Epithelial cell of proximal tubule (primary cell): ENCODE data around the gene PPWD1. TPM values are rescaled to one million over a fixed set of nuclear protein-coding genes. Genes with fewer than 3 reads are reported as not detected.

Experiments
- DNase-seq: peaks from one replicate; pipeline ENCODE4 v3.0.0-alpha.2; 2011; ENCODE audit warnings: low read depth
- H3K4me3 ChIP-seq: 2 replicates; pipeline ENCODE4 v1.5.1; 2011; ENCODE audit warnings: low read depth, mild to moderate bottlenecking, low read length
- total RNA-seq: library from RNA; depleted of rRNA; stranded (reverse); fragments of >200 nt; gene quantifications from 2 replicates; pipeline ENCODE4 v1.2.3, GENCODE V29; 2015
- TF ChIP-seq, protein P1 (sequence below): conservative IDR thresholded peaks from 2 replicates; pipeline ENCODE4 v1.5.1; 2012; ENCODE audit warnings: low read depth, mild to moderate bottlenecking, low read length

Gene PPWD1
- total RNA-seq = 18.7 and 20.6 TPM in 2 replicates

DNA sequence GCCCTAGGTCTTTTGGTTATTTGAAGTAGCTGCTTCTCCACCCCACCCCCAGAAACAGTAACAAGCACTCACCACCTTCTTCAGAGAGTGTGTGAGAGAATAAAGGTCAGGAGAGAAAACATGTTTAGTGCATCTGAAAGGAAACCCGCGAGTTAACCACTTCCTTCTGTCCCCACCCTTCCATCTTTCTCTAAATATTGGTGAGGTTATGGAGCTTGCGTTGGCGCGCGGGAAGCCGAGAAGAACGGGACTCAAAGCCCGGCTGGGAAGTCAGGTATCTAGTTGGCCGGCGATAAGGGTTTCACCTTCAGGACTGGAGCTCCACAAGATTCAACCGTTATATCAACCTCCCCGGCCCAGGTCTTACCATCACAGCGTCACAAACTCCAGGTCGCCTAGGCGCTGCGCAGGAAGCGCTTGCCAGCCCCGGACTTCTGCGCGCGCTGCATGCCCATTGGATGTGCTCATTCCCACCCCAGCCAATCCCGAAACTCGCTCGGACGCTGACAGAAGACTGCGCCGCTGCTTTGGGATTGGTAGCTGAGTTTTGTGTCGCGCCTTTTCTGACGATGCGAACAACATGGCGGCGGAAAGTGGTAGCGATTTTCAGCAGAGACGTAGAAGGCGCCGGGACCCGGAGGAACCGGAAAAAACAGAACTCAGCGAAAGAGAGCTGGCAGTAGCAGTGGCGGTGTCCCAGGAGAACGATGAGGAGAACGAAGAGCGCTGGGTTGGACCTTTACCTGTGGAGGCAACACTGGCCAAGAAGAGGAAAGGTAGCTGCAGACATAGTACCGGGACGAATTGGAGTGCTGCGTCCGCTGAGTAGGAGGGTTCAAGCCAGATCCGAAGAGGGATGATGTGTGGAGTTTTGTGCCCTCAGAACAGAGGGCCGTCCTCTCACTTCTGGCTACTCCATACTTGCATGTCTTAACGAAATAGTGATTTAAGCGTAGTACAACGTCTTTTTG, at the start of gene PPWD1, which contains the start of gene CENPK:
TSS of gene PPWD1 (plus strand) at position 566 of the 971 bp plus-strand sequence. CDS start at position 581, 15 bp downstream.
TSS of gene CENPK (minus strand) at position 438 of the 971 bp plus-strand sequence. CDS start 8,261 bp downstream, outside the sequence.
- TF ChIP-seq, protein P1, sequence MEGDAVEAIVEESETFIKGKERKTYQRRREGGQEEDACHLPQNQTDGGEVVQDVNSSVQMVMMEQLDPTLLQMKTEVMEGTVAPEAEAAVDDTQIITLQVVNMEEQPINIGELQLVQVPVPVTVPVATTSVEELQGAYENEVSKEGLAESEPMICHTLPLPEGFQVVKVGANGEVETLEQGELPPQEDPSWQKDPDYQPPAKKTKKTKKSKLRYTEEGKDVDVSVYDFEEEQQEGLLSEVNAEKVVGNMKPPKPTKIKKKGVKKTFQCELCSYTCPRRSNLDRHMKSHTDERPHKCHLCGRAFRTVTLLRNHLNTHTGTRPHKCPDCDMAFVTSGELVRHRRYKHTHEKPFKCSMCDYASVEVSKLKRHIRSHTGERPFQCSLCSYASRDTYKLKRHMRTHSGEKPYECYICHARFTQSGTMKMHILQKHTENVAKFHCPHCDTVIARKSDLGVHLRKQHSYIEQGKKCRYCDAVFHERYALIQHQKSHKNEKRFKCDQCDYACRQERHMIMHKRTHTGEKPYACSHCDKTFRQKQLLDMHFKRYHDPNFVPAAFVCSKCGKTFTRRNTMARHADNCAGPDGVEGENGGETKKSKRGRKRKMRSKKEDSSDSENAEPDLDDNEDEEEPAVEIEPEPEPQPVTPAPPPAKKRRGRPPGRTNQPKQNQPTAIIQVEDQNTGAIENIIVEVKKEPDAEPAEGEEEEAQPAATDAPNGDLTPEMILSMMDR = no peak
- DNase-seq = peak; percentile 57
- peak within 1 kb of the TSS; percentile 81 for H3K4me3 ChIP-seq

DNA sequence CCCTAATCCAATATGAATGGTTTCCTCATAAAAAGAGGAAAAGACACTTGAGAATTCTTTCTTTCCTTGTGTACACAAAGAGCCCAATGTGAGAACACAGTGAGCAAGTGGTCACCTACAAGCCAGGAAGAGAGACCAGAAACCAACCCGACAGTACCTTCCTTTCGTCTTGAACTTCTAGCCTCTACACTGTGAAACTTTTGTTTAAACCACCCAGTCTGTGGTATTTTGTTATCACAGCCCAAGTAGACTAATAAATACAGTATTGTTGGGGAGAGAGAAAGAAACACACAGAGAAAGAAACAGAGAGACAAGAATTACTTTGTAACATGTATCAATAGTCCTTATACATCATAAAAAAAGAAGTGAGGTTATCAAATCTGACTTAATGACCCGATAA, 37.4 kb upstream of the PPWD1 start:
- H3K4me3 ChIP-seq = no peak overlapping the region
- TF ChIP-seq, protein P1 = no peak
- no peak for DNase-seq

DNA sequence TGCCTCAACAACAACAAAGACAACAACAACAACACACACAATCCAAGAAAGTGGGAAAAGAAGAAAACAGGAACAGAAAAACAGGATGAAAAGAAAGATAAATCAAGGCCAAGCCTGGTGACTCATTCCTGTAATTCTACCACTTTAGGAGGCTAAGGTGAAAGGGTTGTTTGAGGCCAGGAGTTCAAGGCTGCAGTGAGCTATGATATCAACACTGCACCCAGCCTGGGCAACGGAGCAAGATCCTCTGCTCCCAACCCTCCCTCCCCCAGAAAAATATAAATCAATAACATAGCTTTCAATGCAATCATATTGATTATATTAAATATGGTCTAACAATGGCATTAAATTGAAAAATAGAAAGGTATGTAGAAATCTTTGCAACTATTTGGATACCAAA, 32.2 kb upstream of the PPWD1 start:
- TF ChIP-seq, protein P1 = no peak
- H3K4me3 ChIP-seq = no peak overlapping the region
- DNase-seq = no peak

DNA sequence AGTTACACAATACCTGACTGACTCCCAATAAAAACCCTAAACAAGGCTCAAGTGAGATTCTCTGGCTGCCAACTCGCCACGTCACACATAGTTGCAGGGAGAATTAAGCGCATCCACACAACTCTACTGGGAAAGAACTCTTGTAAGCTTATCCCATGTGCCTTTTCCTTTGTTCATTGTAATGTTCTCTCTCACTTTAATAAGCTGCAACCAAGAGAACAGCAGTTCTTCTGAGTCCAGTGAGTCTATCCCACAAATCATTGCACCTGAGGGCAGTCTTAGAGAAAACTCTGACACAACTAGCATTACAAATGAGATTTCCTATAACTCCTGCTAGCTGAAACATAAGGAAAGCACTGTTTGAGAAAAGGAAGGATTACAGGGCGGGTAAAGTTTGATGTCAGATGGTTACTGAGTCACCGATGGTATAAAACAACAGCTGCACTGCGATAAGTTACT, 27.5 kb upstream of the PPWD1 start:
- no peak overlapping the region for H3K4me3 ChIP-seq
- TF ChIP-seq, protein P1 = no peak
- DNase-seq = no peak

DNA sequence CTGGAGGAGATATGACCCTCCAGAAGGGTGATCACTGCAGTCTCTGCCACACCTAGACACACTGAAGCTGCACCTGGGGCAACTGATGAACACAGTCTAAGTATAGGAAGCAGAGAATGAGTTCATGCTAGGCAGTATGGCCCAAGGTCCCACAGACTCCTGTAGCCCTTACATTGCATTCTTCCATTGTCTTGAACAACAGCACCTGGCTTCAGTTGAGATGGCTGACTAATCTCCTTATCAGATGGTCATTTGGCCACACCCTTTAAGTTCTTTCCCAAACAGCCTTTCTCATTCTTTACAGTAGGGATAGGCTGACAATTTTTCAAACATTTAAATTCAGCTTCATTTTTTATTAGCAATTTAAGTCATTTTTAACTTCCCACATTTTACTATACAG, 23.3 kb upstream of the PPWD1 start:
- no peak for DNase-seq
- TF ChIP-seq, protein P1 = no peak
- no peak overlapping the region for H3K4me3 ChIP-seq

DNA sequence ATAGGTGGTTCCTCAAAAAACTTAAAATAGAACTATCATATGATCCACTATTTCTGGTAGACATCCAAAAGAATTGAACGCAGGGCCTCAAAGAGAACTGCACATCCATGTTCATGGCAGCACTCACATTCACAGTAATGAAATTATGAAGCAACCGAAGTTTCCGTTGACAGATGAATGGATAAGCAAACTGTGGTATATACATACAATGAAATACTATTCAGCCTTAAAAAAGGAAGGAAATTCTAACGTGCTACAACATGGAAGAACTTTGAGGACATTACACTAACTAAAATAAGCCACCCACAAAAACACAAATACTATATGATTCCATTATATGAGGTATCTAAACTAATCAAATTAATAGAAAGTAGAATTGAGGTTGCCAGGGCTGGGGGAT, 18.6 kb upstream of the PPWD1 start:
- no peak for DNase-seq
- H3K4me3 ChIP-seq = no peak overlapping the region
- TF ChIP-seq, protein P1 = no peak
